ENCODE results near the gene AP1G1. TPM values are rescaled to one million over a fixed set of nuclear protein-coding genes. Genes with fewer than 3 reads are reported as not detected.

Gene AP1G1
- total and polyA plus RNA-seq, 10 of the 15 experiments (the other 5 are each of a cell fraction or from before 2014, with no cell fraction given): 5.9 to 83.7 (median 47.8) TPM

GRCh38 chr16:71847096-71847495 is 38.5 kb upstream of the AP1G1 start:
- DNase-seq (ENCODE audit: low read depth, low spot score) (no peak), ATAC-seq (no peak), FAIRE-seq (no peak)
- Histone ChIP-seq H2AFZ (ENCODE audit: control insufficient read depth, low read depth, low read length) (no peak overlapping the region), H3K4me2 (ENCODE audit: control insufficient read depth, insufficient read depth) (peak overlapping the region; percentile 95), H3K4me1 (ENCODE audit: control insufficient read depth, insufficient read depth, low read length) (peaks cover 39% of the 10 kb centered on the region), H3K27me3 (replicated peaks in 1 of 2; ENCODE audit: control insufficient read depth in 2 of 2, insufficient read depth in 2 of 2, low read length in 1 of 2) (no peaks in the 10 kb centered on the region), H3K9me3 (replicated peaks; ENCODE audit: control insufficient read depth, insufficient read depth, low read length) (no peaks in the 10 kb centered on the region), H3K36me3 (ENCODE audit: control insufficient read depth in 2 of 2, insufficient read depth in 2 of 2, low read length in 1 of 2) (peaks cover 21 to 28% of the 10 kb centered on the region in 2 experiments; a peak in 3 of 4 replicates), H3K4me3 (peak overlapping the region; percentile 92), H3K9ac (ENCODE audit: control insufficient read depth, insufficient read depth, low read length) (peak overlapping the region; percentile 95), H4K20me1 (ENCODE audit: control insufficient read depth, insufficient read depth) (no peaks in the 10 kb centered on the region), H3K27ac (ENCODE audit: control insufficient read depth, insufficient read depth) (peak overlapping the region; percentile 90), H3K79me2 (ENCODE audit: control insufficient read depth, insufficient read depth, low read length) (peaks cover 27% of the 10 kb centered on the region)
- in situ Hi-C loops (cut with MboI) (no loop called here), intact Hi-C loops (cut with micrococcal nuclease; ENCODE audit: unreplicated experiment) (no loop called here)
- ChIA-PET RAD21 (ENCODE audit: unreplicated experiment) (interaction anchor here (1.5 to 6.0 kb wide), 3 partner anchors 30 to 39 kb away, joined by 7 to 53 read pairs (median 43); partner anchors contain the start of genes AP1G1 and ZNF821), SMC1A (ENCODE audit: uncharacterized antibody, unreplicated experiment) (interaction anchor here (1.0 to 2.3 kb wide), 5 partner anchors 10 to 78 kb away, joined by 3 to 19 read pairs (median 10); partner anchors contain the start of genes AP1G1 and ZNF821), CTCF (interaction anchor here (1.0 to 1.3 kb wide), 2 partner anchors 30 to 34 kb away, joined by 4 to 6 read pairs; no protein-coding TSS in a partner anchor), POLR2A (interaction anchor here (0.9 to 2.4 kb wide), 5 partner anchors 9 to 36 kb away, joined by 3 to 14 read pairs (median 4); partner anchors contain the start of gene ZNF821)
- BruUV-seq (replicated peaks): no TSS peak
- 9% methylated on average over 3 of the region's 3 CpGs for WGBS (ENCODE audit: insufficient coverage, insufficient replicate concordance, low lambda C conversion rate, missing lambda C conversion rate)
- TF ChIP-seq ZBTB40 (IDR thresholded peaks at IDR 0.05; ENCODE audit: borderline replicate concordance) (no peak), PKNOX1 (IDR thresholded peaks at IDR 0.05) (peak; percentile 45; the same call in 1 of the 2 replicates), NRF1 (conservative IDR thresholded peaks at IDR 0.05; ENCODE audit: low read depth, low read length) (no peak), NFYA (IDR thresholded peaks at IDR 0.05; ENCODE audit: borderline replicate concordance, low read depth, low read length) (no peak), SKIL (IDR thresholded peaks at IDR 0.05; ENCODE audit: low read depth, poor library complexity, severe bottlenecking) (no peak)
